Lung (tissue), 12 donors: ENCODE measurements around the gene TTBK2. TPM values are rescaled to one million over a fixed set of nuclear protein-coding genes. Genes with fewer than 3 reads are reported as not detected.
"Not testable (repeated sequence)": the region's sequence is repeated elsewhere in the genome, so short reads cannot be mapped to it uniquely, and the experiment has no call there.

Experiments used
- ATAC-seq: fragments of 200-7000 bp; cut with Tn5 transposase; one replicate; pipeline ENCODE4 v1.9.1; 2020; ENCODE audit warnings: moderate number of reproducible peaks; ENCODE audit not compliant: insufficient read depth, low FRiP score
- DNase-seq, 3 donors: peaks; one replicate each; pipeline ENCODE4 v3.0.0-alpha.2; 2013 to 2017
- H3K27ac ChIP-seq, 2 donors: one replicate each; pipeline ENCODE4 v1.5.1; 2013; ENCODE audit warnings: mild to moderate bottlenecking in 2 of 2, moderate library complexity in 2 of 2, control low read depth in 1 of 2, inconsistent platforms in 1 of 2, low read depth in 1 of 2, low read length in 1 of 2
- H3K27me3 ChIP-seq, 3 donors: one replicate each; pipeline ENCODE4 v1.5.1; 2013; ENCODE audit warnings: low read length in 2 of 3; ENCODE audit not compliant: control insufficient read depth in 3 of 3, insufficient read depth in 3 of 3
- H3K36me3 ChIP-seq, 4 donors: one replicate each; pipeline ENCODE4 v1.5.1; 2013; ENCODE audit warnings: low read length in 4 of 4, mild to moderate bottlenecking in 1 of 4, moderate library complexity in 1 of 4; ENCODE audit not compliant: control insufficient read depth in 4 of 4, insufficient read depth in 4 of 4
- H3K4me1 ChIP-seq, 5 donors: one replicate each; pipeline ENCODE4 v1.5.1; 2013; ENCODE audit warnings: low read length in 5 of 5, mild to moderate bottlenecking in 2 of 5, moderate library complexity in 1 of 5; ENCODE audit not compliant: control insufficient read depth in 5 of 5, insufficient read depth in 5 of 5
- H3K4me3 ChIP-seq: one replicate; pipeline ENCODE4 v1.5.1; 2013; ENCODE audit warnings: mild to moderate bottlenecking, control low read depth, moderate library complexity
- H3K9ac ChIP-seq, 2 donors: one replicate each; pipeline ENCODE4 v1.5.1; 2013; ENCODE audit warnings: low read length in 2 of 2, control low read depth in 1 of 2; ENCODE audit not compliant: insufficient read depth in 1 of 2
- H3K9me3 ChIP-seq, 4 donors: one replicate each; pipeline ENCODE4 v1.5.1; 2013; ENCODE audit warnings: low read length in 3 of 4, mild to moderate bottlenecking in 1 of 4, moderate library complexity in 1 of 4; ENCODE audit not compliant: control insufficient read depth in 4 of 4, insufficient read depth in 3 of 4
- CTCF ChIP-seq: IDR thresholded peaks from 2 replicates; pipeline ENCODE4 v1.5.1; 2012; ENCODE audit warnings: mild to moderate bottlenecking; ENCODE audit errors: control extremely low read depth, extremely low read depth
- WGBS, 2 donors: extraction: QIAGEN DNeasy Blood & Tissue Kit; methylation state at CpG; one replicate each; pipeline ENCODE4 v1.1.7; 2013; 5-methylcytosine and 5-hydroxymethylcytosine counted together
- polyA plus RNA-seq, 2 donors: library from polyadenylated mRNA; stranded (reverse); fragments of 200-250 nt; gene quantifications; one replicate each; pipeline ENCODE4 v1.2.1, GENCODE V29; 2013
- total RNA-seq, 2 donors: library from RNA; depleted of rRNA in 1 of 2; stranded (reverse); fragments of >200 nt in 1 of 2; gene quantifications; one replicate each; pipeline ENCODE4 v1.2.1, GENCODE V29; 2014 to 2021
- donor health status: control.
- donor health status: control.
- donor health status: Bipolar disorder and iron deficiency.
- donor health status: healthy.
- donor health status: DM: yes; HTN: yes; CAD: no.

The TTBK2 gene
- total and polyA plus RNA-seq, 4 donors, result 2.5 to 27.5 (median 9.5) TPM

- H3K4me3 ChIP-seq, result no peak overlapping the region
- DNase-seq (no peak), ATAC-seq (no peak)
- no peak overlapping the region for H3K27ac ChIP-seq
- no peaks in the 10 kb centered on the region for H3K27me3 ChIP-seq
- WGBS, 2 donors, result 70 to 72% methylated on average over 2 of the region's 2 CpGs
- no peaks in the 10 kb centered on the region for H3K36me3 ChIP-seq
- H3K9me3 ChIP-seq, result no peaks in the 10 kb centered on the region
- no peak for TF ChIP-seq CTCF
- no peak overlapping the region for H3K9ac ChIP-seq
- peaks cover 0 to 4% (median 0%) of the 10 kb centered on the region in 5 donors for H3K4me1 ChIP-seq
Observed at GRCh38 chr15:42908538-42908937, 12.0 kb downstream of the TTBK2 start.

DNA sequence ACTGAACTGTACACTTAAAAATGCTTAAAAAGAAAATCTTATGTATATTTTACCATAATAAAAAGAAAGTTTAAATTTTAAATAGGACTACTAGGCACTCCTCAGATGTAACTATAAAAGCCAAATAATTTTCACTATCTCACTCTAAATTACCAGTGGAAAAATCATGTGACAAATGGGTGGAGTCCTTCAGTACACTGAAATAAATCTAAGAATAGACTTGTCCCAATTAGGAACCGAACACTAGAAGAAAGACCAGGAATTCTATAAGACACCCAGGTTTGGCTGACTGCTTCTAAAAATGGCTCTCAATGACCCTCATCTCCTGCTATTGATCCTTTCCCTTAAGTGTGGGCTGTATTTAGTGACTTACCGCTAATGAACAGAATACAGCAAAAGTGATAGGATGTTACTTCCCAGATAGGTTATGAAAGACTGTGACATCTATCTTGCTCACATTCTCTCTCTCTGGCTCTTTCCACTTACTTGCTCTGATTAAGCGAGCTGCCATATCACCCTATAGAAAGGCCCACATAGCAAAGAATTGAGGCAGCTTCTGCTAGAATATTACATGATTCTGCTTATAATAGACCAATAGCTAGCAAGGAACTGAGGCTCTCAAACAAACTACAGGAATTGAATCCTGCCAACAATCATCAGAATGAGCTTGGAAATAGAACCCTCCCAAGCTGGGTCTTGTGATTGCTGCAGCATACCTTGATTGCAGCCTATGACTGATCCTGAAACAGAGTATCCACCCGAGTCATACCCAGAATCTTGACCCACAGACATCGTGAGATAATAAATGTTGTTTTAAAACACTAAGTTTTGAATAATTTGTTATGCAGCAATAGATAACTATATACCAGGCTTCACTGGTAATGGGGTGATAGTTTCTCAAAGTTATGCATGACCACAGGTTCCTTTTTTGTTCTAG lies 16.9 kb downstream of the TTBK2 start:
- no peaks in the 10 kb centered on the region for H3K9me3 ChIP-seq
- ATAC-seq (no peak), DNase-seq (no peak)
- H3K27me3 ChIP-seq, result no peaks in the 10 kb centered on the region
- peaks cover 0 to 6% (median 0%) of the 10 kb centered on the region in 5 donors for H3K4me1 ChIP-seq
- whole genome bisulfite sequencing, 2 donors, result 83 to 95% methylated on average over 5 of the region's 5 CpGs
- no peak for TF ChIP-seq CTCF
- peak overlapping the region in 1 of 2 donors; percentile 41 for H3K27ac ChIP-seq
- H3K36me3 ChIP-seq, result no peaks in the 10 kb centered on the region
- no peak overlapping the region for H3K4me3 ChIP-seq
- no peak overlapping the region for H3K9ac ChIP-seq

DNA sequence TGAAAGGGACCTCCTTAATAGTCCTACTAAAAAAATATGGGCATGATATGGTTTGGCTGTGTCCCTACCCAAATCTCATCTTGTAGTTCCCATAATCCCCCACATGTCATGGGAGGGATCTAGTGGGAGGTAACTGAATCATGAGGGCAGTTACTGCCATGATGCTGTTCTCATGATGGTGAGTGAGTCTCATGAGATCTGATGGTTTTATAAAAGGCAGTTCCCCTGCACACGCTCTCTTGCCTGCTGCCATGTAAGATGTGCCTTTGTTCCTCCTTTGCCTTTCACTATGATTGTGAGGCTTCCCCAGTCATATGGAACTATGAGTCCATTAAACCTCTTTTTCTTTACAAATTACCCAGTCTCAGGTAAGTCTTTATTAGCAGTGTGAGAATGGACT lies 26.7 kb downstream of the TTBK2 start:
- H3K4me3 ChIP-seq, H3K9ac ChIP-seq, H3K9me3 ChIP-seq, H3K36me3 ChIP-seq, H3K27me3 ChIP-seq, H3K27ac ChIP-seq, ATAC-seq, DNase-seq, H3K4me1 ChIP-seq: not testable (repeated sequence)
- WGBS, 2 donors, result 94 to 100% methylated on average over 1 of the region's 1 CpG

DNA sequence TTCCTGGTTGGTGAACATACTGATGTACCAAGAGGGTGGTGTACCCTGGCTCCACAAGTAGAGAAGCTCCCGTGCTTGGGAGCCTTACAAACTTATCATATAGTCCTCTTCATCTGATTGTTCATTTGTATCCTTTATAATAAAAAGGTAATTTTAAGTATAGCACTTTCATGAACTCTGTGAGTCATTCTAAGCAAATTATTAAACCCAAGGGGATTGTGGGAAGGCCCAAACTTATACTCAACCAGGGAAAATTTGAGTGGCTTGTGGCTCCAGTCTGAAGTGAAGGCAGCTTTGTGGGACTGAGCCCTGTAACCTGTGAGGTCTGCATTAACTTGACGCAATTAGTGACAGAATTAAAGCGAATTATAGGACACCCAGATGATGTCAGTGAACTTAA lies 29.0 kb downstream of the TTBK2 start:
- Histone ChIP-seq H3K9ac (no peak overlapping the region), H3K4me3 (no peak overlapping the region), H3K9me3 (no peaks in the 10 kb centered on the region), H3K4me1 (peaks cover 0 to 3% (median 0%) of the 10 kb centered on the region in 5 donors), H3K27ac (no peak overlapping the region), H3K27me3 (no peaks in the 10 kb centered on the region), H3K36me3 (peaks cover 0 to 3% (median 0%) of the 10 kb centered on the region in 4 donors)
- no peak for ATAC-seq
- TF ChIP-seq CTCF, result no peak
- DNase-seq, result no peak
- 93 to 99% methylated on average over 3 of the region's 3 CpGs for WGBS, 2 donors
